ENCODE data around the gene PAFAH1B2.

The PAFAH1B2 gene

DNA sequence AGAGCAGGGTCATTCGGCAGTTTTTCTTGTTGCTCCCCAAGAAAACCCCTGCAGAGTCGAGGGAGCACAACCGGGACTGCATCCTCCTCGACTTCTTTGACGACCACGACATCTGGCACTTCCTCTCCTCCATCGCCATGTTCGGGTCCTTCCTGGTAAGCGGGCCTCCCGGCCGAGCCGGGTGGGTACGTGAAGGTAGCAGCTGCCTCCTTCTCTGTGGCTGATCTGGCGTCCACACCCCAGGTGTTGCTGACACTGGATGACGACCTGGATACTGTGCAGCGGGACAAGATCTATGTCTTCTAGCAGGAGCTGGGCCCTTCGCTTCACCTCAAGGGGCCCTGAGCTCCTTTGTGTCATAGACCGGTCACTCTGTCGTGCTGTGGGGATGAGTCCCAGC lies 51.7 kb downstream of the PAFAH1B2 start:
- FAIRE-seq (no peak), DNase-seq (ENCODE audit: insufficient read length) (no peak)
- TF ChIP-seq POLR2A (IDR thresholded peaks at IDR 0.05; ENCODE audit: low read depth, low read length) (no peak), POLR2AphosphoS5 (IDR thresholded peaks at IDR 0.05; ENCODE audit: low read depth, low read length) (no peak), TAF1 (IDR thresholded peaks at IDR 0.05; ENCODE audit: borderline replicate concordance, low read depth, low read length) (no peak)

DNA sequence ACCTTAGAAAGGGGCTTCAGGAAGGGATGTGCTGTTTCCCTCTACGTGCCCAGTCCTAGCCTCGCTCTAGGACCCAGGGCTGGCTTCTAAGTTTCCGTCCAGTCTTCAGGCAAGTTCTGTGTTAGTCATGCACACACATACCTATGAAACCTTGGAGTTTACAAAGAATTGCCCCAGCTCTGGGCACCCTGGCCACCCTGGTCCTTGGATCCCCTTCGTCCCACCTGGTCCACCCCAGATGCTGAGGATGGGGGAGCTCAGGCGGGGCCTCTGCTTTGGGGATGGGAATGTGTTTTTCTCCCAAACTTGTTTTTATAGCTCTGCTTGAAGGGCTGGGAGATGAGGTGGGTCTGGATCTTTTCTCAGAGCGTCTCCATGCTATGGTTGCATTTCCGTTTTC lies 52.9 kb downstream of the PAFAH1B2 start:
- FAIRE-seq (no peak), DNase-seq (ENCODE audit: insufficient read length) (no peak)
- TF ChIP-seq POLR2A (IDR thresholded peaks at IDR 0.05; ENCODE audit: low read depth, low read length) (no peak), TAF1 (IDR thresholded peaks at IDR 0.05; ENCODE audit: borderline replicate concordance, low read depth, low read length) (no peak), POLR2AphosphoS5 (IDR thresholded peaks at IDR 0.05; ENCODE audit: low read depth, low read length) (no peak)

DNA sequence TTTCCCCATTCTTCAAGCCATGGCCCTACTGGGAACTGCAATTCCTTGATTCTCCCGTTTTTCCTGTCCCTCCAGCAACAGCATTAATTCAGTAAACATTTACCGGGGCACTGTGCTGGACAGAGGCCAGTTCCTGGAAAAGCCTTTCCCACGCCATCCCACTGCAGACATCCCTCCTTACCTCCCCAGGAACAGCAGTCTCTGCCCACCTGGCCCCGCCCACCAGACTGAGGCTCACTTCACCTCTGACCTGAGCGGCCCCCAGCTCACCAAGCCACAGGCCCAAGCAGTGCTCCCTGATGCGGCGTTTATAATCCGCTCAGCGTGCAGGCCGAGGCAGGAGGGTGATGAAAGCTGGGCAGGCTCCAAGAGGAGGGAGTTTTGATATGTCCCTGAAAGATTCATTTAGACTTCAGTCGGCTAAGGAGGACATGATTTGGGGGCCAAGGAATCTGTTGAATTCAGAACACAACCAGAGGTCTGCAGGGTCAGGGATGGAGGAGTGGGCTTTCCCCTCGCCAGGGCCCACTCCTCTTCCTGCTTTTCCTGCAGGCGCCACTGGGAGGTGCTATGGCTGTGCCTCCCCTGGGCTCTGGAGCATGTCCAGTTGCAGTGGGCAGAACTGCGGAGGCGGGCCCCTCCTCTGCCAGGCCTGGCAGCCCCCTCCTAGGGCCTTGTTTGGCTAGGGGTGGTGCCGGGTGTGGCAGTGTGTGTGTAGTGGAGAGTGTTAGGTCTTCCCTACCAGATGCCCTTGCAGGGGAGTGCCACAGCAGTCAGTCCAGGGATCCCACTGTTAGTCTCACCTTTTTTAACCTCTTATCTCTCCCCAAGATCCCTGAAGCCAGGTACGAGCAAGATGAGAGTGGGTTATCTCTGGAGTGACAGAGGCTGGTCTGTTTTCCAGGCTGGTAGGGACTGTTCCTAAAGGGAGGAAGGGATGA lies 53.7 kb downstream of the PAFAH1B2 start:
- TF ChIP-seq POLR2A (IDR thresholded peaks at IDR 0.05; ENCODE audit: low read depth, low read length) (no peak), POLR2AphosphoS5 (IDR thresholded peaks at IDR 0.05; ENCODE audit: low read depth, low read length) (no peak), TAF1 (IDR thresholded peaks at IDR 0.05; ENCODE audit: borderline replicate concordance, low read depth, low read length) (no peak)
- DNase-seq (ENCODE audit: insufficient read length): no peak
- FAIRE-seq: no peak

- no peak for DNase-seq (ENCODE audit: insufficient read length)
- FAIRE-seq: no peak
- TF ChIP-seq TAF1 (IDR thresholded peaks at IDR 0.05; ENCODE audit: borderline replicate concordance, low read depth, low read length) (no peak), POLR2A (IDR thresholded peaks at IDR 0.05; ENCODE audit: low read depth, low read length) (no peak), POLR2AphosphoS5 (IDR thresholded peaks at IDR 0.05; ENCODE audit: low read depth, low read length) (no peak)
Observed at GRCh38 chr11:117198613-117199012, 54.5 kb downstream of the PAFAH1B2 start.

- no peak for TF ChIP-seq TAF1 (IDR thresholded peaks at IDR 0.05; ENCODE audit: borderline replicate concordance, low read depth, low read length)
- no peak for TF ChIP-seq POLR2A (IDR thresholded peaks at IDR 0.05; ENCODE audit: low read depth, low read length)
- TF ChIP-seq POLR2AphosphoS5 (IDR thresholded peaks at IDR 0.05; ENCODE audit: low read depth, low read length): no peak
- FAIRE-seq (no peak), DNase-seq (ENCODE audit: insufficient read length) (no peak)
Observed at GRCh38 chr11:117199053-117199915, 55.2 kb downstream of the PAFAH1B2 start, which contains the start of gene TAGLN. TSS of gene TAGLN (plus strand) at chr11:117199370. CDS start at chr11:117203014, 3,644 bp downstream.

GRCh38 chr11:117199916-117200812 lies 56.1 kb downstream of the PAFAH1B2 start:
- FAIRE-seq (no peak), DNase-seq (ENCODE audit: insufficient read length) (no peak)
- TF ChIP-seq POLR2AphosphoS5 (IDR thresholded peaks at IDR 0.05; ENCODE audit: low read depth, low read length) (no peak), TAF1 (IDR thresholded peaks at IDR 0.05; ENCODE audit: borderline replicate concordance, low read depth, low read length) (no peak), POLR2A (IDR thresholded peaks at IDR 0.05; ENCODE audit: low read depth, low read length) (no peak)

- TF ChIP-seq POLR2AphosphoS5 (IDR thresholded peaks at IDR 0.05; ENCODE audit: low read depth, low read length) (no peak), TAF1 (IDR thresholded peaks at IDR 0.05; ENCODE audit: borderline replicate concordance, low read depth, low read length) (no peak), POLR2A (IDR thresholded peaks at IDR 0.05; ENCODE audit: low read depth, low read length) (no peak)
- FAIRE-seq (no peak), DNase-seq (ENCODE audit: insufficient read length) (no peak)
Observed at GRCh38 chr11:117200813-117201657, 56.9 kb downstream of the PAFAH1B2 start.

DNA sequence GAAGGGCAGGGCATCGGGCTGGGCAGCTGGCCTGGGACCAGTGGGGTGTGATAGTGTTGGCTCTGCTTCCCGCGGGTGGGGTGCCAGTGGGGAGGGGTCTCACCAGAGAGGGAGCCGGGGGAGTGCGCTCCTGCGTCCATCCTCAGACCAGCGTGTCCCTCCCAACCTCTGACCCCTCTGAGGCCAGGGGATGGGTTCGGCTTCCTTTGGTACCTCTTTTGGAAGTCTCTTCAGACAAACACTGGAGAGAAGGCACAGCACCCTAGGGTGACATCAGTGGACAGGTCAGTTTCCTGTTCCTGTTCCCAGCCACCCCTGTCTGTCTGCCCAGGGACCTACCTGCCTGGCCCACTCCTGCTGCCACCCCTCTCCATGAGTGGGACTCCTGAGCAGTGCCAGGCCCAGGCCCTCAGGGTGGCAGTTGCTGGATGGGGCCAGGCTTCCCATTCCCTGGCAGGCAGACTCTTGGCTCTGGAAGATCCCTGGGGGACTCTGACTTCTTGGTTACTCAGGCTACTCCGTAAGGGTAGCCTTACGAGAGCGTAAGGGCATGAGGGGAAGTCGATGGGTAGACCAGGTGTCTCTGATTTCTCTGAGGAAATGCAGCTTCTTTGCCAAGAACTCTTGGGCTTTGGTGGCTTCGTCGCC lies 57.7 kb downstream of the PAFAH1B2 start:
- TF ChIP-seq POLR2AphosphoS5 (IDR thresholded peaks at IDR 0.05; ENCODE audit: low read depth, low read length) (no peak), POLR2A (IDR thresholded peaks at IDR 0.05; ENCODE audit: low read depth, low read length) (no peak)
- DNase-seq (ENCODE audit: insufficient read length) (no peak), FAIRE-seq (no peak)

DNA sequence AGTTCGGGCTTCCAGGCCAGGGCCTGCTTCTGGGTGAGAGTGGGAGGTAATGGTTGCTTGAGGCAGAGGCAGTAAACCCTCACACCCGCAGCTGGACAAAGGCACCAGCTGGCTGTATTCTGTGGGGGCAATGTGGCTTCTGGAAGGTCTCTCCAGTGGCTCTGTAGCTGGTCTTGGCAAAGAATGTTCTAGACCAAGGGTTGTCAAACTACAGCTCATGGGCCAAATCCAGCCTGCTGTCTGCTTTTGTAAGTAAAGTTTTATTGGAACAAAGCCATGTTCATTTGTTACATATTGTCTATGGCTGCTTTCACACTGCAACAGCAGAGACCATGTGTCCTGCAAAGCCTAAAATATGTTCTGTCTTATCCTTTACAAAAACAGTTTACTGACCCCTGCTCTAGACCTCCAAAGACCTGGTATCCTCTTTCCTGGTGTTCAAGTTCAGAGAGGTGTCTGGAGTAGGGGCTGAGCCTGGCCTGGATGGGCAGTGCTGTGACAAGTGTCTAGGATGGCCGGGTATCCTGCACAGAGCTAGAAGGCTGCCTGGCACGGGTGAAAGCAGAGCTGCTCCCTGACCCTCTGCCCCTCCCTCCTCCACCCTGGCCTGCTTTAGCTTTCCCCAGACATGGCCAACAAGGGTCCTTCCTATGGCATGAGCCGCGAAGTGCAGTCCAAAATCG lies 58.4 kb downstream of the PAFAH1B2 start:
- DNase-seq (ENCODE audit: insufficient read length) (no peak), FAIRE-seq (no peak)
- TF ChIP-seq POLR2A (IDR thresholded peaks at IDR 0.05; ENCODE audit: low read depth, low read length) (no peak), TAF1 (IDR thresholded peaks at IDR 0.05; ENCODE audit: borderline replicate concordance, low read depth, low read length) (no peak), POLR2AphosphoS5 (IDR thresholded peaks at IDR 0.05; ENCODE audit: low read depth, low read length) (no peak)

All from GM12892 (cell line).